SK-N-SH treated with all-trans-retinoic acid at 6 μM for 48 hours (cell line): ENCODE results near the gene MBNL2.

ENCODE experiments used
- ARNTL ChIP-seq: fragments of 450-650 bp; formaldehyde crosslinking; IDR thresholded peaks from 2 replicates; pipeline ENCODE4 v1.5.0; 2020; ENCODE audit warnings: low read depth, mild to moderate bottlenecking, moderate library complexity, borderline replicate concordance
- CREB5 ChIP-seq: fragments of 250-450 bp; sonication (Bioruptor Pico); IDR thresholded peaks from 2 replicates; pipeline ENCODE4 v1.5.1; 2020; ENCODE audit warnings: low read depth, mild to moderate bottlenecking, moderate library complexity
- CSDC2 ChIP-seq: fragments of 250-450 bp; sonication (Bioruptor Pico); IDR thresholded peaks from 2 replicates; pipeline ENCODE4 v1.5.0; 2020; ENCODE audit warnings: mild to moderate bottlenecking, moderate library complexity
- ESRRG ChIP-seq: fragments of 250-450 bp; sonication (Bioruptor Pico); IDR thresholded peaks from 2 replicates; pipeline ENCODE4 v1.6.1; 2021; ENCODE audit warnings: mild to moderate bottlenecking
- GLIS3 ChIP-seq: fragments of 250-450 bp; sonication (Bioruptor Pico); IDR thresholded peaks from 2 replicates; pipeline ENCODE4 v1.5.0; 2020; ENCODE audit warnings: mild to moderate bottlenecking, moderate library complexity
- ISL1 ChIP-seq: fragments of 250-450 bp; sonication (Bioruptor Pico); IDR thresholded peaks from 2 replicates; pipeline ENCODE4 v2.1.2; 2022; ENCODE audit warnings: mild to moderate bottlenecking, moderate library complexity
- PATZ1 ChIP-seq: fragments of 250-450 bp; sonication (Bioruptor Pico); IDR thresholded peaks from 2 replicates; pipeline ENCODE4 v1.8.0; 2020; ENCODE audit warnings: mild to moderate bottlenecking, moderate library complexity, borderline replicate concordance
- SNAI2 ChIP-seq: fragments of 250-450 bp; sonication (Bioruptor Pico); IDR thresholded peaks from 2 replicates; pipeline ENCODE4 v1.5.0; 2020; ENCODE audit warnings: mild to moderate bottlenecking, moderate library complexity
- TCF4 ChIP-seq: fragments of 250-450 bp; sonication (Bioruptor Pico); IDR thresholded peaks from 2 replicates; pipeline ENCODE4 v1.8.0; 2021; ENCODE audit warnings: mild to moderate bottlenecking, moderate library complexity, borderline replicate concordance
- ZFP3 ChIP-seq: fragments of 250-450 bp; sonication (Bioruptor Pico); IDR thresholded peaks from 2 replicates; pipeline ENCODE4 v1.5.0; 2020; ENCODE audit warnings: mild to moderate bottlenecking, moderate library complexity

- TF ChIP-seq CSDC2, result no peak
- TF ChIP-seq ESRRG (CRISPR knock-in tag), result no peak
- TF ChIP-seq SNAI2 (CRISPR knock-in tag), result no peak
- no peak for TF ChIP-seq PATZ1
- TF ChIP-seq ZFP3 (CRISPR knock-in tag), result no peak
- TF ChIP-seq CREB5, result no peak
- no peak for TF ChIP-seq GLIS3
- TF ChIP-seq ARNTL (CRISPR knock-in tag), result no peak
- no peak for TF ChIP-seq TCF4 (CRISPR knock-in tag)
- TF ChIP-seq ISL1 (CRISPR knock-in tag), result no peak
Measured at GRCh38 chr13:97311956-97312355, 89.8 kb downstream of the MBNL2 start.
